Testis (tissue), 3 donors: ENCODE measurements around the gene C4orf50. TPM values are rescaled to one million over a fixed set of nuclear protein-coding genes. Genes with fewer than 3 reads are reported as not detected.

Experiments
- DNase-seq: peaks from one replicate; pipeline ENCODE4 v3.0.0-alpha.2; 2019
- H3K27ac ChIP-seq, 2 donors: fragments of 200-600 bp; sonication (generic); one replicate each; pipeline ENCODE4 v1.5.1; 2019
- H3K27me3 ChIP-seq: fragments of 200-600 bp; sonication (generic); one replicate; pipeline ENCODE4 v1.5.1; 2019
- H3K36me3 ChIP-seq: fragments of 200-600 bp; sonication (generic); one replicate; pipeline ENCODE4 v1.5.1; 2017; ENCODE audit warnings: low read depth; ENCODE audit errors: missing control alignments
- H3K4me1 ChIP-seq: fragments of 200-600 bp; sonication (generic); one replicate; pipeline ENCODE4 v1.5.1; 2019
- H3K4me3 ChIP-seq, 2 donors: fragments of 200-600 bp; sonication (generic); one replicate each; pipeline ENCODE4 v1.5.1; 2017 to 2019
- H3K9me3 ChIP-seq: fragments of 200-600 bp; sonication (generic); one replicate; pipeline ENCODE4 v1.5.1; 2017
- POLR2A ChIP-seq: fragments of 450-650 bp; IDR thresholded peaks from one replicate; pipeline ENCODE4 v1.6.1; 2017; ENCODE audit warnings: antibody characterized with exemption, mild to moderate bottlenecking, moderate library complexity
- whole genome bisulfite sequencing, 2 donors: methylation state at CpG; one replicate each; pipeline ENCODE4 v1.1.5; 2018; 5-methylcytosine and 5-hydroxymethylcytosine counted together
- intact Hi-C: fragments of 100-400 bp; cut with DNase I; formaldehyde crosslinking; loops from one replicate; pipeline ENCODE4 v1.15.1; 2023; ENCODE audit warnings: low total_unique reads
- polyA plus RNA-seq: library from polyadenylated mRNA; stranded (reverse); fragments of 350-450 nt; fragmentation: Illumina TruSeq; extraction: RNeasy Lipid Tissue Mini Kit (QIAGEN cat#74804); gene quantifications from one replicate; pipeline ENCODE4 v1.2.3, GENCODE V29; 2014; ENCODE audit warnings: low read depth, low replicate concordance; ENCODE audit not compliant: insufficient read depth
- total RNA-seq, 2 donors: library from RNA; depleted of rRNA; stranded (reverse); fragments of >200 nt; gene quantifications; one replicate each; pipeline ENCODE4 v1.2.3, GENCODE V29; 2016
- TF ChIP-seq, protein P1 (sequence below), 3 experiments: fragments of 450-650 bp in 2 of 3; fragments of 200-600 bp in 1 of 3; sonication (generic) in 1 of 3; IDR thresholded peaks; one replicate each; pipeline ENCODE4 v1.5.1; 2016 to 2019; ENCODE audit warnings: antibody characterized with exemption in 3 of 3, mild to moderate bottlenecking in 2 of 3, moderate library complexity in 1 of 3

The C4orf50 gene
- total and polyA plus RNA-seq, 3 donors from 2014 or later, result 1.1 to 2.7 (median 1.8) TPM

DNA sequence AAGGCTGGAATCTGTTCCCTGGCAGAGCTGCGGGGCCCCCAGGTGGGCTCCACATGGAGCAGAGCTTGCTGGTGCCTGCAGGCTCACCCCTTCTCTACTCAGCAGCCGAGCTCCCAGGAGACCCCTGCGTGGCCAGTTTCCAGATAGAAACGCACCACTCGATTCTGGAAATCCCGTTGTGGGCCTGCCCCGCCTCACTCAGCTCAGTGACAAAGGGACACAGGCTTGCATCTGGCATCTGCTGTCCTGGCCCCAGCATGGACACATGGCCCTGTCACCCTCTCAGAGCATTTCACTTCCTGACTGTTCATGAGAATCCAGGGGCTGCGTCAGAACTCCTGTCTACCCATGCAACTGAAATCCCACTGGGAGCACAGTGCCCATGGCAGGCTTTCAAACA, 20.5 kb upstream of the C4orf50 start:
- Histone ChIP-seq H3K27ac (no peak overlapping the region), H3K4me1 (no peaks in the 10 kb centered on the region), H3K36me3 (no peaks in the 10 kb centered on the region), H3K9me3 (no peaks in the 10 kb centered on the region), H3K27me3 (no peaks in the 10 kb centered on the region), H3K4me3 (no peak overlapping the region)
- no peak for DNase-seq
- intact Hi-C loops, result no loop called here
- 91 to 100% methylated on average over 1 to 8 of the region's 8 CpGs for WGBS, 2 donors
- TF ChIP-seq, protein P1, sequence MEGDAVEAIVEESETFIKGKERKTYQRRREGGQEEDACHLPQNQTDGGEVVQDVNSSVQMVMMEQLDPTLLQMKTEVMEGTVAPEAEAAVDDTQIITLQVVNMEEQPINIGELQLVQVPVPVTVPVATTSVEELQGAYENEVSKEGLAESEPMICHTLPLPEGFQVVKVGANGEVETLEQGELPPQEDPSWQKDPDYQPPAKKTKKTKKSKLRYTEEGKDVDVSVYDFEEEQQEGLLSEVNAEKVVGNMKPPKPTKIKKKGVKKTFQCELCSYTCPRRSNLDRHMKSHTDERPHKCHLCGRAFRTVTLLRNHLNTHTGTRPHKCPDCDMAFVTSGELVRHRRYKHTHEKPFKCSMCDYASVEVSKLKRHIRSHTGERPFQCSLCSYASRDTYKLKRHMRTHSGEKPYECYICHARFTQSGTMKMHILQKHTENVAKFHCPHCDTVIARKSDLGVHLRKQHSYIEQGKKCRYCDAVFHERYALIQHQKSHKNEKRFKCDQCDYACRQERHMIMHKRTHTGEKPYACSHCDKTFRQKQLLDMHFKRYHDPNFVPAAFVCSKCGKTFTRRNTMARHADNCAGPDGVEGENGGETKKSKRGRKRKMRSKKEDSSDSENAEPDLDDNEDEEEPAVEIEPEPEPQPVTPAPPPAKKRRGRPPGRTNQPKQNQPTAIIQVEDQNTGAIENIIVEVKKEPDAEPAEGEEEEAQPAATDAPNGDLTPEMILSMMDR (IDR thresholded peaks at IDR 0.05), result no peak
- no peak for TF ChIP-seq POLR2A

DNA sequence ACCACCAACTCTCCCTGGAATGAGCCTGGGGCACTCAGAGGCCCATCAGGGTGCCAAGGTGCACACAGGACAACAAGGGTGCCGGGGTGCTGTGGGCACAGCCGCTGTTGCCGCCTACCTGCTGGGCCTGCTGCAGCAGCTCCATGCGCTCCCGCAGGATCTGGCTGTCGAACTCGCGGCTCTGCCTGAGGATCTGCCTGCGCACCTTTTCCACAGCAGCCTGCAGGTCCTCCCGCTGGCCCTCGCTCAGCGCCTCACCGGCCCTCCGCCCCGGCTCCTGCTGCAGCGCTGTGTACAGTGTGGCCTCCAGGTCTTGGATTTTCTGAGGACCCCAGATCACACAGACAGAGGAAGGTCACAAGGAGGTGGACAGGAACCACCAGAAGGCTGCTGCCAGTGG, 17.6 kb upstream of the C4orf50 start:
- DNase-seq, result no peak
- no peak overlapping the region for H3K27ac ChIP-seq
- intact Hi-C loops, result no loop called here
- H3K9me3 ChIP-seq, result no peaks in the 10 kb centered on the region
- H3K4me3 ChIP-seq, result no peak overlapping the region
- H3K4me1 ChIP-seq, result peaks cover 16% of the 10 kb centered on the region
- TF ChIP-seq, protein P1 (IDR thresholded peaks at IDR 0.05), result no peak
- no peak for TF ChIP-seq POLR2A
- 95 to 97% methylated on average over 8 to 16 of the region's 16 CpGs for WGBS, 2 donors
- H3K27me3 ChIP-seq, result no peaks in the 10 kb centered on the region
- no peaks in the 10 kb centered on the region for H3K36me3 ChIP-seq

DNA sequence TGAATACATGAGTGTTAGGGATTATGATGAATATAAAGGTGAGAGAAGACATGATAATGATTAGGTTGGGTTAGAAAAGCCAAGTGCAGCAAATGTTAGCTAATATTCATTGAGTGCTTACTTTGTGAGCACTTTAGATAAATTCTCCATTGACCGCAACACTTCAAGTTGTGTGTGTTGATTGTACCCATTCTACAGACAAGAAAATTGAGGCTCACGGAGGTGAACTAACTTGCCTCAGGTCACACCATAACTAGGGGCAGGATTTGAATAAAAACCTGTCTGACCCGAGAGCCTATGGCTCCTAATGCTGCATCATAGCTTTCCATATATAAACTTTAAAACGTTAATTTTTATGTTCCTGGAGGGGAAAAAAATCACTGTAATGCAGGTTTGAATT, 15.2 kb upstream of the C4orf50 start:
- Histone ChIP-seq H3K36me3 (no peaks in the 10 kb centered on the region), H3K27me3 (no peaks in the 10 kb centered on the region), H3K27ac (no peak overlapping the region), H3K4me3 (no peak overlapping the region), H3K9me3 (no peaks in the 10 kb centered on the region), H3K4me1 (peaks cover 16% of the 10 kb centered on the region)
- intact Hi-C loops, result no loop called here
- no peak for DNase-seq
- 72 to 91% methylated on average over 4 of the region's 4 CpGs for WGBS, 2 donors
- TF ChIP-seq, protein P1 (IDR thresholded peaks at IDR 0.05), result no peak
- TF ChIP-seq POLR2A, result no peak

DNA sequence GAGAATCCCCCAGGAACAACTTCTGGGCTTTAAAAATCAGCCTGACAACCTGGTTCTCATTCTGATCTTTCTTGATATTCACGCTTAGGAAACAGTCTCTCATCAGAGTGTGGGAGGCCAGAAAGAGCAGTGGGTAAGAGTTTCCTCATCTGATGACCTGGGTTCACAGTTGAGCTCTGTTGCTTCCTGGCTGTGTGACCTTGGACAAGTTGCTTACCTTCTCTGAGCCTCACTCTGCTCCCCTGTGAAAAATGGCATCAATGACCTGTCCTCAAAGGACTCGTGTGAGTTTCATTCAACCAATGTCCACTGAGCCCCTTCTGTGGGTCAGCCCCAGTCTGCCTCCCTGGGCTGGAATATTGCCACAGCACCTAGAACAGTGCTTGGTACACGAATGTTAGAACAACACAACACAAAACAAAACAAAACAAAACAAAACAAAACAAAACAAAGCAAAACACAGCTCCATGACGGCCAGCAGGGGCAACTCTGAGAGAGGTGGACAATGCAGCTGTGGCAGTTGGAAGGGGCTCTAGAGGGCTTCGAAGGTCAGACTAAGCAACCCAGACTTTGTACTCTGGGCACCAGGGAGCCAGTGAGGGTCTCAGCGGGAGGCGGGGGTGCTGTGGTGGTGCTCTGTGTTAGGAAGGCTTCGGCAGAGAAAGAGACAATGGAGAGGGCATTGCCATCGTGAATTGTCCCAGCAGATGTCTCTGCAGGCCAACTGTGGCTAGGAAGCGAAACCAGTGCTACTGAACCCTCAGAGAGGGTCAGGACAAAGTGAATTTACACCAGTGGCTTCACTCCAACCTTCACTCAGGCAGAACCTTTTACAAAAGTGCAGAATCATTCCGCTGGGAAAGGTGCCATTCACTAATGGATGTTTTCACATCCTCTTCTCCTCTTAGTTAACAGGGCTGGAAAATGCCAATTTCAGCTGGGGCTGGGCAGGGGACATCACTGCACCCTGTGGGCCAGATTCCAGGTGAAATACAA, 14.3 kb upstream of the C4orf50 start:
- WGBS, 2 donors, result 63 to 75% methylated on average over 11 of the region's 11 CpGs
- no peak for DNase-seq

More for the DNA sequence above, 14.3 kb upstream of the C4orf50 start:
- no peak overlapping the region for H3K4me3 ChIP-seq
- H3K27ac ChIP-seq, result no peak overlapping the region
- TF ChIP-seq, protein P1 (IDR thresholded peaks at IDR 0.05), result peak in 1 of 3 experiments; percentile 9
- TF ChIP-seq POLR2A, result no peak
- intact Hi-C loops, result no loop called here
- peaks cover 16% of the 10 kb centered on the region for H3K4me1 ChIP-seq
- no peaks in the 10 kb centered on the region for H3K27me3 ChIP-seq
- no peaks in the 10 kb centered on the region for H3K36me3 ChIP-seq
- no peaks in the 10 kb centered on the region for H3K9me3 ChIP-seq
